Measurements from ENCODE around the gene NFIA.

DNA sequence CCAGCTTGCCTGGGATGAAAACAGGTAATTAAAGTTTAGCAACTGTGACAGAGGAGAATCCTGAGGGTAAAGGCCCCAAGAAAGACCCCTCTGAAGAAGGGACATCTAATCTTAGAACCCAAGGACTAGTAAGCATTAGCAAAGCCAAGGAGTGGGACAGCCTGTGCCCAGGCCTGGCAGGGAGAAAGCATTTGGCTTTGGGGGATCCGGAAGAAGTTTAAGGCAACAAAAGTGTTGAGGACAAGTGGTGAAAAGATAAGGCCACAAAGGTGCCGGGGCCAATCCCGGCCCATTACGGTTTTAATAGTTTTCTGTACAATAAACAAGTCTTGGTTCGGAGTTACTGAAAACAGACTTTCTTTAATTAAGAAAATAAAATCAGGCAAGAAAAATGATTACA is 367.0 kb downstream of the NFIA start:
- TF ChIP-seq, protein P1, sequence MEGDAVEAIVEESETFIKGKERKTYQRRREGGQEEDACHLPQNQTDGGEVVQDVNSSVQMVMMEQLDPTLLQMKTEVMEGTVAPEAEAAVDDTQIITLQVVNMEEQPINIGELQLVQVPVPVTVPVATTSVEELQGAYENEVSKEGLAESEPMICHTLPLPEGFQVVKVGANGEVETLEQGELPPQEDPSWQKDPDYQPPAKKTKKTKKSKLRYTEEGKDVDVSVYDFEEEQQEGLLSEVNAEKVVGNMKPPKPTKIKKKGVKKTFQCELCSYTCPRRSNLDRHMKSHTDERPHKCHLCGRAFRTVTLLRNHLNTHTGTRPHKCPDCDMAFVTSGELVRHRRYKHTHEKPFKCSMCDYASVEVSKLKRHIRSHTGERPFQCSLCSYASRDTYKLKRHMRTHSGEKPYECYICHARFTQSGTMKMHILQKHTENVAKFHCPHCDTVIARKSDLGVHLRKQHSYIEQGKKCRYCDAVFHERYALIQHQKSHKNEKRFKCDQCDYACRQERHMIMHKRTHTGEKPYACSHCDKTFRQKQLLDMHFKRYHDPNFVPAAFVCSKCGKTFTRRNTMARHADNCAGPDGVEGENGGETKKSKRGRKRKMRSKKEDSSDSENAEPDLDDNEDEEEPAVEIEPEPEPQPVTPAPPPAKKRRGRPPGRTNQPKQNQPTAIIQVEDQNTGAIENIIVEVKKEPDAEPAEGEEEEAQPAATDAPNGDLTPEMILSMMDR (IDR thresholded peaks at IDR 0.05): no peak
- TF ChIP-seq POLR2A (IDR thresholded peaks at IDR 0.05): no peak

Data from esophagus squamous epithelium (tissue), 4 donors.